ENCODE measurements around the gene NTMT1. TPM values are rescaled to one million over a fixed set of nuclear protein-coding genes. Genes with fewer than 3 reads are reported as not detected.

Gene NTMT1
- total and polyA plus RNA-seq, 4 donors, result 14.3 to 54.7 (median 33.2) TPM

GRCh38 chr9:129649726-129650679, 24.0 kb downstream of the NTMT1 start:
- no peaks in the 10 kb centered on the region for H3K9me3 ChIP-seq (ENCODE audit: control insufficient read depth in 4 of 4, insufficient read depth in 3 of 4, low read length in 3 of 4)
- H3K9ac ChIP-seq (ENCODE audit: insufficient read depth in 1 of 2, low read length in 2 of 2), result no peak overlapping the region
- H3K4me3 ChIP-seq, result no peak overlapping the region
- H3K4me1 ChIP-seq (ENCODE audit: control insufficient read depth in 5 of 5, insufficient read depth in 5 of 5, low read length in 5 of 5), result peaks cover 0 to 16% (median 3%) of the 10 kb centered on the region in 5 donors
- H3K27ac ChIP-seq (ENCODE audit: low read depth in 1 of 2, low read length in 1 of 2), result no peak overlapping the region
- no peaks in the 10 kb centered on the region for H3K27me3 ChIP-seq (ENCODE audit: control insufficient read depth in 3 of 3, insufficient read depth in 3 of 3, low read length in 2 of 3)
- DNase-seq (no peak), ATAC-seq (ENCODE audit: insufficient read depth, low FRiP score) (no peak)
- TF ChIP-seq CTCF (IDR thresholded peaks at IDR 0.05; ENCODE audit: control extremely low read depth, extremely low read depth), result no peak
- WGBS, 2 donors, result 86 to 90% methylated on average over 20 of the region's 20 CpGs
- H3K36me3 ChIP-seq (ENCODE audit: control insufficient read depth in 4 of 4, insufficient read depth in 4 of 4, low read length in 4 of 4), result no peaks in the 10 kb centered on the region

GRCh38 chr9:129650680-129651235, 24.8 kb downstream of the NTMT1 start:
- Histone ChIP-seq H3K36me3 (ENCODE audit: control insufficient read depth in 4 of 4, insufficient read depth in 4 of 4, low read length in 4 of 4) (no peaks in the 10 kb centered on the region), H3K27ac (ENCODE audit: low read depth in 1 of 2, low read length in 1 of 2) (no peak overlapping the region), H3K27me3 (ENCODE audit: control insufficient read depth in 3 of 3, insufficient read depth in 3 of 3, low read length in 2 of 3) (no peaks in the 10 kb centered on the region), H3K9me3 (ENCODE audit: control insufficient read depth in 4 of 4, insufficient read depth in 3 of 4, low read length in 3 of 4) (no peaks in the 10 kb centered on the region), H3K4me1 (ENCODE audit: control insufficient read depth in 5 of 5, insufficient read depth in 5 of 5, low read length in 5 of 5) (peaks cover 0 to 17% (median 3%) of the 10 kb centered on the region in 5 donors), H3K4me3 (no peak overlapping the region), H3K9ac (ENCODE audit: insufficient read depth in 1 of 2, low read length in 2 of 2) (no peak overlapping the region)
- WGBS, 2 donors, result 89 to 92% methylated on average over 10 of the region's 10 CpGs
- no peak for DNase-seq
- TF ChIP-seq CTCF (IDR thresholded peaks at IDR 0.05; ENCODE audit: control extremely low read depth, extremely low read depth), result no peak
- ATAC-seq (ENCODE audit: insufficient read depth, low FRiP score), result no peak

GRCh38 chr9:129653823-129654553, 28.0 kb downstream of the NTMT1 start:
- H3K27ac ChIP-seq (ENCODE audit: low read depth in 1 of 2, low read length in 1 of 2), result no peak overlapping the region
- peak overlapping the region in 1 of 2 donors; percentile 23 for H3K9ac ChIP-seq (ENCODE audit: insufficient read depth in 1 of 2, low read length in 2 of 2)
- peaks cover 0 to 14% (median 0%) of the 10 kb centered on the region in 5 donors for H3K4me1 ChIP-seq (ENCODE audit: control insufficient read depth in 5 of 5, insufficient read depth in 5 of 5, low read length in 5 of 5)
- H3K27me3 ChIP-seq (ENCODE audit: control insufficient read depth in 3 of 3, insufficient read depth in 3 of 3, low read length in 2 of 3), result no peaks in the 10 kb centered on the region
- DNase-seq (peak in 2 of 3 donors; percentile 53 to 64), ATAC-seq (ENCODE audit: insufficient read depth, low FRiP score) (no peak)
- 52 to 66% methylated on average over 19 of the region's 19 CpGs for WGBS, 2 donors
- no peaks in the 10 kb centered on the region for H3K36me3 ChIP-seq (ENCODE audit: control insufficient read depth in 4 of 4, insufficient read depth in 4 of 4, low read length in 4 of 4)
- no peaks in the 10 kb centered on the region for H3K9me3 ChIP-seq (ENCODE audit: control insufficient read depth in 4 of 4, insufficient read depth in 3 of 4, low read length in 3 of 4)
- no peak overlapping the region for H3K4me3 ChIP-seq
- TF ChIP-seq CTCF (IDR thresholded peaks at IDR 0.05; ENCODE audit: control extremely low read depth, extremely low read depth), result no peak
